ENCODE data around the gene ZNF579.

DNA sequence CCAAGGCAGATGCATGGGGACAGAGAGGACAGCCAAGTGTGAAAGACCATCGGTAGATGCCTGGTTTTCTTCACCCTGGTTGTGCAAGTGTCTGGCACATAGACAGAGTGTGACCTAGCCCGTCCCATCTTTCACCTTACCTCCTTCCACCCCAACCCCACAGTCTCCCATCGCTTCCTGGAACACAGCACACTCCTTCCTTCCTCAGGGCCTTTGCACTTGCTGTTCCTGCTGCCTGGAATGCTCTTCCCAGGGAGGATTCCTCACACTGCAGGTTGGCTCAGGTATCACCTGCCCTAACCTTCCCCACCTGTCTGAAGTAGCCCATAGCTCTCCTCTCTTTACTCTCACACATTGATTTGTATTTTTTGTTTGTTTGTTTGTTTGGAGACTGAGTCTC, 15.7 kb upstream of the ZNF579 start:
- TF ChIP-seq RCOR1 (IDR thresholded peaks at IDR 0.05; ENCODE audit: low read depth, low read length) = no peak
- no peak for TF ChIP-seq CBX8 (IDR thresholded peaks at IDR 0.05)
- TF ChIP-seq, protein P1, sequence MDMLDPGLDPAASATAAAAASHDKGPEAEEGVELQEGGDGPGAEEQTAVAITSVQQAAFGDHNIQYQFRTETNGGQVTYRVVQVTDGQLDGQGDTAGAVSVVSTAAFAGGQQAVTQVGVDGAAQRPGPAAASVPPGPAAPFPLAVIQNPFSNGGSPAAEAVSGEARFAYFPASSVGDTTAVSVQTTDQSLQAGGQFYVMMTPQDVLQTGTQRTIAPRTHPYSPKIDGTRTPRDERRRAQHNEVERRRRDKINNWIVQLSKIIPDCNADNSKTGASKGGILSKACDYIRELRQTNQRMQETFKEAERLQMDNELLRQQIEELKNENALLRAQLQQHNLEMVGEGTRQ (IDR thresholded peaks at IDR 0.05) = no peak
- TF ChIP-seq, protein P2, sequence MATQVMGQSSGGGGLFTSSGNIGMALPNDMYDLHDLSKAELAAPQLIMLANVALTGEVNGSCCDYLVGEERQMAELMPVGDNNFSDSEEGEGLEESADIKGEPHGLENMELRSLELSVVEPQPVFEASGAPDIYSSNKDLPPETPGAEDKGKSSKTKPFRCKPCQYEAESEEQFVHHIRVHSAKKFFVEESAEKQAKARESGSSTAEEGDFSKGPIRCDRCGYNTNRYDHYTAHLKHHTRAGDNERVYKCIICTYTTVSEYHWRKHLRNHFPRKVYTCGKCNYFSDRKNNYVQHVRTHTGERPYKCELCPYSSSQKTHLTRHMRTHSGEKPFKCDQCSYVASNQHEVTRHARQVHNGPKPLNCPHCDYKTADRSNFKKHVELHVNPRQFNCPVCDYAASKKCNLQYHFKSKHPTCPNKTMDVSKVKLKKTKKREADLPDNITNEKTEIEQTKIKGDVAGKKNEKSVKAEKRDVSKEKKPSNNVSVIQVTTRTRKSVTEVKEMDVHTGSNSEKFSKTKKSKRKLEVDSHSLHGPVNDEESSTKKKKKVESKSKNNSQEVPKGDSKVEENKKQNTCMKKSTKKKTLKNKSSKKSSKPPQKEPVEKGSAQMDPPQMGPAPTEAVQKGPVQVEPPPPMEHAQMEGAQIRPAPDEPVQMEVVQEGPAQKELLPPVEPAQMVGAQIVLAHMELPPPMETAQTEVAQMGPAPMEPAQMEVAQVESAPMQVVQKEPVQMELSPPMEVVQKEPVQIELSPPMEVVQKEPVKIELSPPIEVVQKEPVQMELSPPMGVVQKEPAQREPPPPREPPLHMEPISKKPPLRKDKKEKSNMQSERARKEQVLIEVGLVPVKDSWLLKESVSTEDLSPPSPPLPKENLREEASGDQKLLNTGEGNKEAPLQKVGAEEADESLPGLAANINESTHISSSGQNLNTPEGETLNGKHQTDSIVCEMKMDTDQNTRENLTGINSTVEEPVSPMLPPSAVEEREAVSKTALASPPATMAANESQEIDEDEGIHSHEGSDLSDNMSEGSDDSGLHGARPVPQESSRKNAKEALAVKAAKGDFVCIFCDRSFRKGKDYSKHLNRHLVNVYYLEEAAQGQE (IDR thresholded peaks at IDR 0.05) = no peak
- TF ChIP-seq, protein P3, sequence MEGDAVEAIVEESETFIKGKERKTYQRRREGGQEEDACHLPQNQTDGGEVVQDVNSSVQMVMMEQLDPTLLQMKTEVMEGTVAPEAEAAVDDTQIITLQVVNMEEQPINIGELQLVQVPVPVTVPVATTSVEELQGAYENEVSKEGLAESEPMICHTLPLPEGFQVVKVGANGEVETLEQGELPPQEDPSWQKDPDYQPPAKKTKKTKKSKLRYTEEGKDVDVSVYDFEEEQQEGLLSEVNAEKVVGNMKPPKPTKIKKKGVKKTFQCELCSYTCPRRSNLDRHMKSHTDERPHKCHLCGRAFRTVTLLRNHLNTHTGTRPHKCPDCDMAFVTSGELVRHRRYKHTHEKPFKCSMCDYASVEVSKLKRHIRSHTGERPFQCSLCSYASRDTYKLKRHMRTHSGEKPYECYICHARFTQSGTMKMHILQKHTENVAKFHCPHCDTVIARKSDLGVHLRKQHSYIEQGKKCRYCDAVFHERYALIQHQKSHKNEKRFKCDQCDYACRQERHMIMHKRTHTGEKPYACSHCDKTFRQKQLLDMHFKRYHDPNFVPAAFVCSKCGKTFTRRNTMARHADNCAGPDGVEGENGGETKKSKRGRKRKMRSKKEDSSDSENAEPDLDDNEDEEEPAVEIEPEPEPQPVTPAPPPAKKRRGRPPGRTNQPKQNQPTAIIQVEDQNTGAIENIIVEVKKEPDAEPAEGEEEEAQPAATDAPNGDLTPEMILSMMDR (IDR thresholded peaks at IDR 0.05) = no peak

All from A549 (cell line).